Right forelimb (tissue), 1 donor: Measurements from ENCODE around the gene MIA.
"Not testable (repeated sequence)": the region's sequence is repeated elsewhere in the genome, so short reads cannot be mapped to it uniquely, and the experiment has no call there.

Experiments
- DNase-seq: peaks from one replicate; pipeline ENCODE4 v3.0.0-alpha.2; 2018

The MIA gene

DNA sequence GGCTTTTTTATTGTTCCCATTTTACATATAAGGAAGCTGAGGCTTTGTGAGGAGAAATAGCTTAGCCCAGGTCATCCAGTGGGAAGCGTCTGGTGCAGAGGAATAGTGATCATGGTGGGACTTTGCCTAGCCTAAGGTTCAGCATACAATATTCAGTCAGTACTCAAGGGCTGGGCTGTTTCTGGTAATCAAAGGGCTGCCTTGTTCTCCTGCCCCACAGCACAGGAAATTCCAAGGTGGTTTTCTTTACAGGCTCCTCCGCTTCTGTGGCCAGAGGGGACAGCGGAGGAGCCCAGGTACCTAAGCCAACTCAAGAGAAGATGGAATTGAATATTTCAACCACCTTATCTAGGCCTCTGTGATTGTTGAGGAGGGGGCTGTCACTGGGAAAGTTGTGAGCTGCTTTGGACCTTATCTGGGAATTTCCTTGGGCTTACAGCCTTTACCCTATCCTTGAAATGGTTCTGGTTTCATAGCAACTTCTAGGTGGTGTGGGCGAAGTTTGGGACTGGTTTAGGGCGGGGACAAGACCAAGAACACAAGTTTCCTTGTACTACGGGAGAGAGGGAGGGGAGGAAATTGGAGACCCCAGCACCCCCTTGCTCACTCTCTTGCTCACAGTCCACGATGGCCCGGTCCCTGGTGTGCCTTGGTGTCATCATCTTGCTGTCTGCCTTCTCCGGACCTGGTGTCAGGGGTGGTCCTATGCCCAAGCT, at the start of gene MIA:
TSS of gene MIA (plus strand) at position 606 of the 716 bp plus-strand sequence. CDS start at position 628, 22 bp downstream.
- DNase-seq = peak; percentile 53

GRCh38 chr19:40726279-40726678, 49.0 kb upstream of the MIA start:
- DNase-seq = no peak

DNA sequence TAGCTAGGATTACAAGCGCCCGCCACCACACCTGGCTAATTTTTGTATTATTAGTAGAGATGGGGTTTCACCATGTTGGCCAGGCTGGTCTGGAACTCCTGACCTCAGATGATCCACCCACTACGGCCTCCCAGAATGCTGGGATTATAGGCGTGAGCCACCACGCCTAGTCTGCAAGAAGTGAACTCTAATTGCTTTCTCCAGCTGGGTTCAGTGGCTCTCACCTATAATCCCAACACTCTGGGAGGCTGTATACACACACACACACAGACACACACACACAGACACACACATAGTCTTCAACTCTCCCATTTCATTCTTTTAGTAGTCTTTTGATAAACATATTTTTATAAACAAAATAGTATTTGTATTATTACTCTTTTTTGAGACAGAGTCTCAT, 45.3 kb upstream of the MIA start:
- DNase-seq = not testable (repeated sequence)

- not testable (repeated sequence) for DNase-seq
Observed at GRCh38 chr19:40732304-40732703, 43.0 kb upstream of the MIA start.

DNA sequence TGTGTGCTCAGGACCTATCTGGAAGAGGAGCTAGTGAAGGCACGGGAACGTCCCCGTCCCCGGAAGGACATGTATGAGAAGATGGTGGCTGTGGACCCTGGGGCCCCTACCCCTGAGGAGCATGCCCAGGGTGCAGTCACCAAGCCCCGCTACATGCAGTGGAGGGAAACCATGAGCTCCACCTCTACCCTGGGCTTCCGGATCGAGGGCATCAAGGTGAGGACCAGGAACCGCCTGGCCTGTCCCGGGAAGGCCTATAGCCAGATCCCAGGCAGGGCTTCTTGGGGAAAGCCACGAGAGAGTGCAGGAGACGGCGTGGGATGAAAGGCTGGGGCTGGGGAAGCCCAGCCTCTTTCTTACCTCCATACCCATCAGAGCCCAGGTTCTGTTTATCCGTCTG, 42.2 kb upstream of the MIA start:
- no peak for DNase-seq

GRCh38 chr19:40735013-40735771, 40.1 kb upstream of the MIA start:
- DNase-seq = no peak

GRCh38 chr19:40736661-40737060, 38.7 kb upstream of the MIA start:
- no peak for DNase-seq

DNA sequence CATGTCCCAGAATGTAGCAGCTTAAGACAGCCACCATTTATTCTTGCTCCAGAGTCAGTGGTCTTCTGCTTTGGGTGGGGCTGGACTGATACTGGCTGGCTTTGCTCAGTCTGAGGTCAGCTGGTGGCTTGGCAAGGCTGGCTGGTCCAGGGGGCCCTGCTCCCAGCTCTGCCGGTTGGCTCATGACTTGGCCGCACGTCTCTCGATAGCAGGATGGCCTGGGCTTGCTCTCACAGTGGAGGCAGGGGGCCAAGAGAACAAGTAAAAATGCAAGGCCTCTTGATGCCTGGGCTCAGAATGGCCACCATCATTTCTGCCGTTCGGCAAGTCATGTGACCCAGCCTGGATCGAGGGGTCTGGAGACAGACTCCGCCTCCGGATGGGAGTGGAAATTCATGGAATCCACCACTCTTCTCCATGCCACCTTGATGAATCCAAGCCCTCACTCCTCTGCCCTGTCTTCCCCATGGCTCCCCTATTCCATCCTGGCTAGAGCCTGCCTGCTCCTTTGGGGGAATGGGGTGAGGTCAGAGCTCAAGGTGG, 38.1 kb upstream of the MIA start:
- DNase-seq = no peak

GRCh38 chr19:40739030-40739839, 36.1 kb upstream of the MIA start:
- DNase-seq = no peak

- DNase-seq = no peak
Observed at GRCh38 chr19:40739871-40740703, 35.2 kb upstream of the MIA start.

DNA sequence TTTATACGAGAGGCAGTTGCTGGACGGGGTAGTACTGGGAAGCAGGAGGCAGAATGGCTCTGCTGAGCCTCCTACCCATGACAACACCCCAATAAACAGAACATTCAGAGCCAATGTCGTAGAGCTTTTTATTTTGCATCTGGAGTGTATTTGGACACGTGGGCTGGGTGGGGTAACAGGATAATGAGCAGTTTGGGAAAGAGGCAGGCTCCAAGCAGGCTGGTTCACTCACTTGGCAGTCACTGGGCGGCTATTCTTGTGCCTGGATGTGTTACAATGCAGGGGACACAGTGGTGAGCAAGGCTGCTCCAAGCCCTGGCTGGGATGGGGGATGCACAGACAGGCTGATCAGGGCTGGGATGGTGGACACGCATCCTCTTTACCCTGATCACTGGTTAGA, 34.6 kb upstream of the MIA start:
- DNase-seq = peak; percentile 68

- DNase-seq = no peak
Observed at GRCh38 chr19:40741527-40742390, 33.6 kb upstream of the MIA start.

- no peak for DNase-seq
Observed at GRCh38 chr19:40742477-40742876, 32.8 kb upstream of the MIA start.

GRCh38 chr19:40742886-40743285, 32.4 kb upstream of the MIA start:
- DNase-seq = no peak

- DNase-seq = no peak
Observed at GRCh38 chr19:40743926-40744325, 31.4 kb upstream of the MIA start.

DNA sequence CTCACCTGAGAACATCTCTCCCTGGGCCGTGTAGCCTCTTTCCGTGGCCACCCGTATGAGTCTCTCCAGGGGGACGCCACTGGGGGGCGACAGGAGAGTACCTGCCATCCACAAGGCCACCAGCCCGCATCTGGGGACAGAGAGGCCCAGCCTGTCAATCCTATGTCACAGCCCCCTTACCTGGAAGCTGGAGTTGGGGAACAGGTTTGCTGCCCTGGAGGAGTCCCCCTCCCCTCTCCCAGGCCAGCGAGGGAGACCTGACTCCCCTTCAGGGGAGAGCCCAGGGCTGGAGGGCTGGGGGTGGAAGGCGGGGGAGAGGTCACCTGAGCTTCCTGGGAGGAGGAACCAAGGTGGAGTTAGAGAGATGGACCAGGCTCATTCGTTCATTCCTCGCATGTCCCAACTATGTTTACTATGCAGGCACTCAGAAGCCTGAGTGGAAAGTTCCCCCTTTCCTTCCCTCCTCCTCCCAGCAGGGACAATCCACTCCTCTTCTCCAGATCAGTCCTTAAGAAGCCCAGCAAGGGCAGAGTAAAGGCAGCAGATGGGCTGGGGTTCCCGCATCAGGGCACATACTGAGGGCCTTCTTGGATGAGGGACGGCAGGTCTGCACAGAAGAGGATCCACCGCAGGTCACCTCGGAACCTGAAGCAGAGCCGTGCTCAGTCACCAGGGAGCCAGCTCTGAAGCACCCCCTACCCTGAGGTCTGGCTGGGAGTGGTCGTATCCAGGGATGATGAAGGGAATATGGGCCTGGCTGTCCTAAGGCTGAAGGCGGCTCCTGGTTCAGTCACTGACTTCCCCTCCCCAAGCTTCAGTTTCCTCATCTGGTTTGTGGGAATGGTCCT, 30.5 kb upstream of the MIA start:
- no peak for DNase-seq

- DNase-seq = no peak
Observed at GRCh38 chr19:40745402-40745780, 29.9 kb upstream of the MIA start.

GRCh38 chr19:40747536-40747935, 27.8 kb upstream of the MIA start:
- DNase-seq = no peak

- DNase-seq = peak; percentile 100
Observed at GRCh38 chr19:40750058-40750873, 25.1 kb upstream of the MIA start, which contains the start of gene ACTMAP. ACTMAP (minus strand) TSS chr19:40750477; CDS start chr19:40749803, 674 bp downstream.
